K562 (cell line): ENCODE measurements around the gene PSMA5.

Source experiments
- CREM ChIP-seq: IDR thresholded peaks from 2 replicates; pipeline ENCODE4 v1.6.1; 2014; ENCODE audit warnings: antibody characterized with exemption, low read depth
- E2F4 ChIP-seq: sonication (generic); formaldehyde crosslinking; IDR thresholded peaks from 2 replicates; pipeline ENCODE4 v1.8.0; 2022; ENCODE audit warnings: mild to moderate bottlenecking, low read depth, missing genetic modification reagents
- EZH2 ChIP-seq: IDR thresholded peaks from 2 replicates; pipeline ENCODE4 v1.6.1; 2012; ENCODE audit warnings: low read depth, mild to moderate bottlenecking, inconsistent platforms, low read length, borderline replicate concordance
- MCM3 ChIP-seq: fragments of 450-650 bp; IDR thresholded peaks from 2 replicates; pipeline ENCODE4 v1.6.1; 2016
- POLR2A ChIP-seq: fragments of 450-650 bp; conservative IDR thresholded peaks from 2 replicates; pipeline ENCODE4 v1.6.1; 2016
- SMAD2 ChIP-seq: fragments of 150-350 bp; IDR thresholded peaks from 2 replicates; pipeline ENCODE4 v1.6.1; 2014; ENCODE audit warnings: low read depth, mild to moderate bottlenecking, low read length
- ZC3H4 ChIP-seq: sonication (generic); formaldehyde crosslinking; IDR thresholded peaks from 2 replicates; pipeline ENCODE4 v1.9.0; 2021; ENCODE audit warnings: missing genetic modification reagents, borderline replicate concordance
- ZNF436 ChIP-seq: fragments of 250-450, 450-650 bp; sonication (Bioruptor Pico); formaldehyde crosslinking; IDR thresholded peaks from 2 replicates; pipeline ENCODE4 v1.7.0; 2020; ENCODE audit warnings: mild to moderate bottlenecking

GRCh38 chr1:109361069-109361468 lies 65.2 kb downstream of the PSMA5 start:
- TF ChIP-seq ZNF436 (CRISPR knock-in tag), result no peak
- no peak for TF ChIP-seq MCM3
- TF ChIP-seq CREM, result no peak
- TF ChIP-seq EZH2, result no peak
- TF ChIP-seq POLR2A, result no peak
- no peak for TF ChIP-seq SMAD2
- no peak for TF ChIP-seq ZC3H4 (CRISPR knock-in tag)
- no peak for TF ChIP-seq E2F4 (CRISPR knock-in tag)
